DMS53 treated with DMSO at 0.1 percent for 48 hours (cell line): ENCODE data around the gene NMT1.
A peak's percentile ranks its signal among the peaks of the same experiment; 100 is the strongest.

Experiments used
- DNase-seq: peaks from one replicate; lab custom pipeline; 2025; ENCODE audit not compliant: unreplicated experiment; lab: John Stamatoyannopoulos, UW

The NMT1 gene

DNA sequence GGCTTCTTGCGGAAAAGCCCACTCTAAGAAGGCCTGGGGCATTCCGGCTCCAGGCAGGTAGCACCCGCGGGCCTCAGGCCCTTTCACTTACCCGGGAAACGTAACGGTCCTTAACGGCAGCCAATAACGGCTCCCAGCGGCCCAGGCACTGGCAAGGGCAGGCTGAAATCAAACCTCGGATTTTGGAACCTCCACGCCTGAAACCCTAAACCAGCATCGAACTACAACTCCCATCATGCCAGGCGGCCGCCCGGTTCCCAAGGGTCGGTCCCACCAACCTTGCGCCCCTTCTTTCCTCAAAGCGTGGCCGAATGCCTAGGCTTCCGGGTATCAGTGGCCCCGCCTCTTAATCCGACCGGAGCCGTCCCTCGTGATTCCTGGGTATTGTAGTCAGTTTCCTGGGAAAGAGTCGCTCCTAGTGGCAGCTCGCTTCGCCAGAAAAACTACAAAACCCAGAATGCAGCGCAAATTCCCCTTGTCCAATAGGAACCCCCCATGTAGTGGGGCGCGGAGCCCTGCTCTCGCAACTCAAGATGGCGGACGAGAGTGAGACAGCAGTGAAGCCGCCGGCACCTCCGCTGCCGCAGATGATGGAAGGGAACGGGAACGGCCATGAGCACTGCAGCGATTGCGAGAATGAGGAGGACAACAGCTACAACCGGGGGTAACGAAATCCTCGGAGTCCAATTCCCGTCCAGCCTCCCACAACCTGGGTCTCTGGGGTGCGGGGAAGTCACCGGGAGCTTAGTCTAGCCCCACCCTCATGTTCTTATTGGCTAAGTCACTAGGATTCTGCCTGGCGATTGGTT, at the start of gene NMT1:
Gene NMT1 (plus strand): TSS at position 521 of the 809 bp plus-strand sequence. CDS start 13 bp downstream, at position 534.
- peak; percentile 99 for DNase-seq

DNA sequence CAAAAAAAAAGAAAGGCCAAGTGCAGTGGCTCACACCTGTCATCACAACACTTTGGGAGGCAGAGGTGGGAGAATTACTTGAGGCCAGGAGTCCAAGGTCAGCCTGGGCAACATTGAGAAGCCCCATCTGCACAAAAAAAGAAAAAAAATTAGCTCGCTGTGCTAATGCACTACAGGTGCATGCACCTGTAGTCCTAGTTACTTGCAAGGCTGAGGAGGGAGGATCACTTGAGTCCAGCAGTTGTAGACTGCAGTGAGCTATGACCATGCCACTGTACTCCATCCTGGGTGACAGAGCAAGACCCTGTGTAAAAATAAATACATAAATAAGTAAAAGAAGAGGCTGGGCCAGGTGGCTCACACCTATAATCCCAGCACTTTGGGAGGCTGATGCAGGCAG, 49.4 kb upstream of the NMT1 start:
- no peak for DNase-seq

DNA sequence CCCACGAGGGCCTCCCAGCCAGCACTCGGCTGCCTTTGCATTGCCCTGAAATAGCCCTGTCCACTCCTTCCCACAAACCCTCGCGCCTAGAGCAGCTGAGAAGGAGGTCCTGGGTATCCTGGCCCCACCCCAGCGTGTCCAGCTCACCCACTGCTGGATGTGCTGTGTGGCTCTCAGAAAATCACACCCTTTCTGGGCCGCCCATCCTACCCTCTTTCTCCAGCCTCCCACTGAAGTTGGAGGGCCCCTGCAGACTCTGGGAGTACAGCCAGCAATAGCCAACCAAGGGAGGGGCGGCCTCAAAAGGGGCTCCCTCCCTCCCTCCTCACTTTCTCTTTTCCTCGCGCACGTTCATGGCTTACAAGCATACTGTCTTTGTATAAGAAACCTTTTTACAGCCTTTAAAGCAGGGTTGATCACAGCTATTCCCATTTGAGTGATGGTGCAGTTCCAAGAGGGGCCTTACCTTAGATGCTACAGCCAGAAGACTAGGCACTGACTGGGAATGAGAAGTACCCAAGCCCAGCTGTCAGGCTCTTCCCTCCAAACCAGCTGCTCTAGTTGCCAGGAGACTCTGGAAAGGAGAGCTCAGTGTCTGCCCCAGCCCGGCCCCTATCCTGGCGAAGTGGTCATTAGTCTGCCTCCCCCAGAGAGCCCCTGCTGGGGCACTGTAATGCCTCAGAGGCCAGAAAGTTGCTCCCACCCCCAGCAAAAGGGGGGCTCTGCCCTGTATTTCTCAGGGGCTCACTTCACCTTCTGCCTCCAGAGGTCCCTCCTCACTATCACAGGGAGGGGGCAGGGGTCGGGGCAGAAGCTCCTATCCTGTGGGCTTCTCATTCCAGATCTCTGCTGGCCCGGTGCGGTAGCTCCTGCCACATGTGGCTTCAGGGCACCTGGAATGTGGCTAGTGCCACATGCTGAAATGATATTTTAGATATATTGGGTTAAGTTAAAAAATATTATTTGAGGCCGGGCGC, 47.8 kb upstream of the NMT1 start:
- DNase-seq = no peak

DNA sequence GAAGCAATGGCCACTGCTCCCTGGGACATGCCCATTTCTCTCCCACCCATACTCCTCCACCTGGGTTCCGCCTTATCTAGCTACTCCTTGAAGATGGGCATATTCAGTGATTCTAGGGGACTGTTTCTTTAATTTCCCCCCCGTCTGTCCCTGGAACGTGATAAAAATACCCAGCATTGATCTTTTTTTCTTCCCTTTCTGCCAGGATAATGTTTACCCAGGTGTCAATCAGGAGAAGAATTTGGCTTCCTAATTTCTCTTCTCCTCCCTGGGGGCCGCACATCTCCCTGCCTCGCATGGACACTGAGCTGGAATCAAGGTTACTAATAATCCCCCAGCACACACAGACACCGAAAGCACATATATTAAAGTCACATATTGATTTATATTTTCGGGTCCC, 44.9 kb upstream of the NMT1 start:
- no peak for DNase-seq

DNA sequence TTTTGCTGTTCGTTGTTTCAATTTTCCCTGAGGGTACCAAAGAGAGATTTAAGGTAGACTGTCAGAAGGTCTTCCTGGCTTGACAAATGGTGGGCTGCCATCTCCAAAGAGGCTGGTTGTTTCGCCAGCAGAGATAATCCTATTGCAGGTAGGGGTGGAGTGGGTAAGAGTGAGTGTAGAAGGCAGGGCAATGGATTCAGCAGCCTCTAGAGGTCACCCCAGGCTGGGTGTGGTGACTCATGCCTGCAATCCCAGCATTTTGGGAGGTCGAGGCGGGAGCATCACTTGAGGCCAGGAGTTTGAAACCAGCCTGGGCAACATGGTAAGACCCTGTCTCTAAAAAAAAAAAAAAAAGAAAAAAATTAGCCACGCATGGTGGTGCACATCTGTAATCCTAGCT, 44.3 kb upstream of the NMT1 start:
- DNase-seq = no peak

DNA sequence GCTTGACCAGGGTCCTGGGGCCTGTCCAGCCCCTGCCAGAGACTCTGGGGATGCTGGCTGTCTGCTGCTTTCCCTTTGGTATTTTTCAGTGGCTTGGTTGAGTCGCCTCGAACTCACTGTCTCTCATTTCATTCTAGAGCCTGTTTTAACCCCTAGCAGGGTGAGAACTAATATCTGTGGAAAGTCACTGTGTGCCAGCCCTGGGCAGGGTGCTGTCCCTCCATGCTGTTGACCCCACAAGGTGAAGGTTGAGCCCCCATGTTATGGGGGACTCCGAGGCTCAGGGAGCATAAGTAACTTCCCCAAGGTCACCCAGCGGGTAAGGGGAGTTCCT, 42.6 kb upstream of the NMT1 start:
- DNase-seq = no peak

DNA sequence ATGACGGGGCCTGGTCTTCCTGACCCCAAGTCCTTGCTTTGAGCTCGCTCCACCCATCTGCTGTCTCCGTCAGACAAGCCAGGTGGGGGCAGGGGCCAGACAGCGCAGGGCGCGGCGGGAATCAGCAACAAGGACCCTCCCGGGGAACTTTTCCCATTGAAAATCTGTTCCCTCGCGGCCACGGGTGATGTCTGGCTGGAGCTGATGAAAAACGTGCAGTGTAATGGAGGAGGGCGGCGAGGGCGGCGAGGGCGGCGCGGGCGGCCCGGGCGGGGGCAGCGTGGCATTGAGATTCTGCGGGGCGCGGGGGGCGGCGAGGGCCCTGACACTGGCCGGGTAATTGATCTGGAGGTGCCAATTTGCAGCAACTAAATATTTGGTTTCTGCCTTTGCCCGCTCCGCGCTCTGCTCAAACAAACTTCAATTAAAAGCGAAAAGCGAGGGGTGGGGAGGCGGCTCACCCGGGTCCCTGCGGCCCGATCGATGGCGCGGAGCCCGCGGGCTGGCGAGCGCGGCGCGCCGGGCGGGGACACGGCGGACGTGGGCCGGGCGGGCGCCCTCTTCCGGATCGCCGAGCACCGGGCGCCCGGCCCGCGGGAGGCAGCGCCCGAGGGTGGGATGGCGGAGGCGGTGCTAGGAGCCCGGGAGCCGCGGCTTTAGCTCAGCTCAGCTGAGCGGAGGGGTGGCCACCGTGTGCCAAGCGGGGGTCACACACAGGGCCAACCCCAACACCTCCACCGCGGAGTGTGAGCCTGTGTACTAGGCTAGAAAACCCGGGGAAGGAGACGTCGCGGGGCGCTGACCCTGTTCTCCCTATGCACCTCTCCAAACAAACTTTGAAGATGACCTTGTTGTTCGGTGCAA, 42.0 kb upstream of the NMT1 start:
- peak; percentile 58 for DNase-seq

DNA sequence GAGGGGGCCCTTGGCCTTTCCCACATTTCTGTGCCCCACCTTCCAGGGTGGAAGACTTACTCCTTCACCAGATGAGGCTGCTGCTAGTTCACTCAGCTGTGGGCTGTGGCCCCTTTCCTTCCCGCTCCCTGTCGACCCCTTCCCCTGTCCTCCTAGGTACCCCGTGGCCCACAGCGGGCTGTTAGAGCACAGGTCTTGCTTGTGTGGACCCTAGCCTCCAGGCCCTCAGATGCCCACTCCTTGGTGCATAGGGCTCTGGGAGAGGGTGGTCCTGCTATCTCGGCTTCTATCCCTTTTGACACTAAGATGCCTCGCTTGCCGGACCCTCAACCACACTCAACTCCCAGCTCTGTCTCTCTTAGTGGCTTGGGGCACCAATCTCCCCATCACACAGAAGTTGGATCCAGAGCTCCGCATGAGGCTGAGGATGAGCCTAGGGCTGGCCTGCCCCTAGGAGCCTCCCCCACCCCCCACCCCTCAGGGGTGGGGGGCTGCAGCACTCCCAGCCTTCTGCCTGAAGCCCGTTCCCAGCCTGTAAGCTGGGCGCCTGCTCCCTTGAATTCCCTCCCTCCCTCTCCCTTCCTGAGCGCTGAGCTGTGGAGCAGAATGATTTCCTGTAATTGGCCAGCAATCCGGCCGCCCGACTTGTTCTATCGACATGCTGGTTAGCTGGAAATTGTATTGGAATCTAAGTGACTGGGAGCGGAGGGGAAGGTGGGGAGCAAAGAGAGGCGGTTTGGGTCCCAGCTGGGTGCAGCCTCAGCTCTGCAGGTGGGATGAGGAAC, 40.6 kb upstream of the NMT1 start:
- peak; percentile 25 for DNase-seq

DNA sequence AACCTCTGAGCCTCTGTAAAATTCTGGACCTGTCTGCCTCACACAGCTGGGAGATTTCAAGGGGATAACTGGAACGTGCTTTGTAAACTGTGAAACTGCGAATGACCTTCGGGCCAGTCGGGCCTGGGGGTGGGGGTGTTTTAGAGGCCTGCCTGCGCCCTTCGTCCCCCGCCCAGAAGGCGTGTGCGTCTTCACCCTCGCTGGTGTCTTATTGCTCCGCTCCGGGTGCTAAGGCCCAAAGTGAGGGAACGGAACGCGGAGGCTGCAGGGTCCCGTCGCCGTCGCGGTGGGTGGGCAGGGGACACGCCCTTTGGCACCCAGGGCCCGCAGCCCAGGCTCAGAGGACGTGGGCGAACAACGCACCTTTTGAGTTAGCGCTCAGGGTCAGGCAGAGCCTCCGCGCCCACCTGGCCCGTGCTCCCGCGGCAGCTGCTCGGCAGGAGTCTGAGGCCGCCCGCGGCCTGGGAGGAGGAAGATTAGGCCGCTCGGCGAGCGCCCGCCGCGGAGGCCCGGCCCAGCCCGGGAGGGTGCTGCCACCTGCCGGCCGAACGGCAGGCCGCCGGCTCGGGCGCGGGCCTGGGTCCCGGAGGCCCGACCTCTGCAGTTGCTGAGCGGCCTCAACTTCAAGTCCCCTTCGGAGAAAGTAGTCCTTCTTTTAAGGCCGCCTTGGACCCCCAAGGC, 39.4 kb upstream of the NMT1 start:
- peak; percentile 51 for DNase-seq

DNA sequence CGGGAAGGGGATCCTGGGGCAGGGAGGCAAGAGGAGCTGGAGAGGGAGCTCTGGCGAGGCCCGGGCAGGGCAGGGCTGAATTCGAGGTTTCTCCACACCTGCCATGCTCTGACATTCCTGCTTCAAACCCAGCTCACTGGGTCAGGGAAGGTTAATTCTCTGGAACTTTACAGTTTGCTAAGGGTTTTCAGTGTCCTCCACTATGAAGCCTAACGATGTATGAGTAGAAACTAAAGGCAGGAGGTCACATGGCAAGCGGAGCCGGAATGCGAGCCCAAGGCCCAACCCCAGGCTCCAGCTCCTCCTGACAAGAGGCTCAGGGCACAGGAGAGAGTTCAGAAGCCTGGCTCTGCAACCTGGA, 38.8 kb upstream of the NMT1 start:
- DNase-seq = no peak

DNA sequence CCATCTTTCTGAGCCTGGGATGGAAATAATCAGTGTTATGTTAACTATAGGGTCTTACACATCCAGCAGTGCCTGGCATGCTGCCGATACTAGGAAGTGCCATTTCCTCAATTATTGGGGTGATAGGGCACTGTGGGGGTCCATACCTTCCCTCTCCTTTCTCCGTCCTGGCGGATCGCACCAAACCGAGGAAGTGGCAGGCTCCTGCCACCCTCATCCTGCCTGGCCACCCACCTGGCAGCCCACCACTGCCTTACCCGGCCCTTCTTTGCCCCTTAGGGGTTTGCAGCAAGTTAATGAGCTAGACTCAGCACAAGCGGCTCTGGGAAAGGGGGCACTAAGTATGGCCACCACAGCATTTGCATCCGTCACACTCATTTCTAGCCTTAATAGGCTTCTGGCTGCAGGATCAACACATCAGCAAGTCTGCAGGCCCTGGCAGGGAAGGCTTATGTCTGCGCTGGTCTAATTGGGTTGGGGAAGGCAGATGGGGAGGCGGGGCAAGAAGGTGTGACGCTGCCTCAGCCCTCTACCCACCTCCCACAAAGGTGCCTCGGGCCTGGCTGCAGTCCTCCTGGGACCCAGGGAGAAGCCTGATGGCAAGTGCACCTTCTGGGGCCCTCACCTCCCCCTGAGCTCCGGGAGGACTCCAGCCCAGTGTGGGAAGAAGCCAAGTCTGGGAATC, 38.3 kb upstream of the NMT1 start:
- no peak for DNase-seq

DNA sequence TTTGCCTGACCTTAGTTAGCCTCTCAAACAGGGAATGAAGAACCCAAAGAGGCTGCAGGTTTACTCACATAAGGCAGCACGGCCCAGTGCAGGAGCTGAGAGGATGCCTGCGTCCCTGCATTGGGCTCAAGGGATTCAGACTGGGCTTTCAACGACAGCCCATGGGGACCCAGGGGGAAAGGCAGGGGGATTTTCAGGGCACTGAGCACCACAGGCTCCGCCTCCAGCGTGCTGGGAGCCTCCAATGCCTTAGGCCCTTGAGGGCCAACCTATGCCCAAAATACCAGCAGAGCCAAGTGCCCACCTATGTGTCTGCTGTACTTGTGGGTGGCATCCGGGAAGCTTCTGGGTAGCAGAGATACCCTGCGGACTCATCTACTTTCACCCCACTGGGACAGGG, 32.0 kb upstream of the NMT1 start:
- no peak for DNase-seq

DNA sequence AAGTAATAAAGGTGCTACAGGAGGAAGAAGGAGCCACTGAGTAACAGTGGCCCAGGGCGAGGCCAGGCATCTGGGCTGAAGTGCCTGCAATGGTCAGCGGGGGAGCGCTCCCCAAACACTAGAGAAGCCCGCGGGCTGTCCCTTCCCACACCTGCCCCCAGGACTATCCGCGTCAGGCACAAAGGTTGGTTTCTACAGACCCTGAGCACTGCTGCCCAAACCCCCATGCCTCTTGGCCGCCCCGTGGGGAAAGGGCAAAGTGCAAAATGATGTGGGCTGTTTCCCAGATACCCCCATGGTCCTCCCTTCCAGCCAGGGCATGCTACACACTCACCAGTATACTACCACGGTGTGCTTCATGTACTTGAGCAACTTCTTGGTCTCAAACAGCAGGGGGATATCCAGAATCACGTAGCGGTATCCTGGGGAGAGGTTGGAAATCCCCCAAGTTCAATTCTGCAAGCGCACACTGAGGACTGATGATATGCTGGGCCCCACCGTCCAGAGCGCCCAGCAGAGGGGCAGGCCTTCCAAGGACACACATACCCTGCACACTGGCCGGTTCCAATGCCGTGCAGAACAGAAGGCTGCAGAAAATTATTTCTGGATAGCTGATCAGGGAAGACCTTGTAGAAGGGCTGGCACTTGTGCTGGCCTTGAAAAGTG, 31.2 kb upstream of the NMT1 start:
- DNase-seq = no peak

DNA sequence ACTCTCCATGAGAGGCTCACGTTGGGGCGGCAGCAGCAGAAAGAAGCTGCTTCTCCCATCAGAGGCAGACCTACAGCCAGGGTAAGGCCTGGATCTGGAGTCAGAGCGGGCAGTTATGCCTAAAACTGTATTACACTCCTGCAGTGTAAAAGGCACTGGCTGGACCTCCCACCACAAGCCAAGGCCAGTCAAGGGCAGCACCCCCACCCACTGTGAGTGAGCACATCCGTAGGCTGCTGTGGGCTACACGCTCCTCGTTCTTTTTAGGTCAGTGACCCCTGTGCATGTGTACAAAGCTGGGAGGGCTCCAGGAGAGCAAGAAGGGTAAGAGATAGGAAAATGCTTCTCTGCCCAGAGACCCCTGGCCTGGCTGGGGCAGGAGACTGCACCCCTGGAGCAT, 30.4 kb upstream of the NMT1 start:
- no peak for DNase-seq

DNA sequence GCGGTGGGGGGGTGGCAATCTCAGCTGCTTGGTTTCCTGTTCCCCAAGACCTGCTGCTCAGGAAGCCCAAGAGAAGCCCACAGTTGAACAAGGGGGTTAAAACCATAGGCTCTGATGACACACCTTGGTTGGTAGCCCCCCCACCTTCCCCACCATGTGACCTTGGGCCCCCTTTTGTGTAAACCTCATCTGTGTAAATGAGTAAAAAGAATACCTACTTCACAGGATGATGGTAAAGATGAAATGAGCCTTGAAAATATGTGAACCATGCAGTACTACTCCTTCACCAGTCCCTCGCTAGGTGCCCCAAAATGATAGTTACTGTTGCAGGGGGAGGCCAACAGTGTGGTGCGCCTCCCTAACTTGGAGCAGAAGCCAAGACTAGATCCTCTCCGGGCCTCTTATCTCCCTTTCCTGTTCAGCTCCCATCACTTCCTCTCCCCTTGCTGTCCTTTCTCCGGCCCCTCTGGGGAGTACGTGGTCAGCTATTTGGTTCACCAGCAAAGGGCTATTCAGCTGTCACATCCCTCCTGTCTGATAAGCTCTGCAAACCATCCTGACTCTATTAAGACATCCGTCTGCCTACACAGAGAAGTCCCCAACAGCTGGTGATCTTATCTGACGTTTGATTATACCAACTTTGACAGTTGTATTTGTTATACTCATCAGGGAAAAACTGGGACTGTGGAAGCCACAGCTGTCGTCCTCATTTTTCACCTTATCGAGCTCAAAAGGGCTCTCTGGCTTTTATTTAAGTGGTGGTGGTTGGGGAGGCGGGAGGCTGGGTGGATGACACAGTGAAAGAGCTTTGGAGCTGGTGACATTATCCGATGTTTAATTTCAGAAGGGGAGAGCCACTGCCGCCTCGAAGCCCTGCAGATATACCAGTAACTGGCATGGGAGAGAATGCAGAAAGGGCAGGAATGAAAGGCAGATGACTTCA, 29.6 kb upstream of the NMT1 start:
- no peak for DNase-seq

DNA sequence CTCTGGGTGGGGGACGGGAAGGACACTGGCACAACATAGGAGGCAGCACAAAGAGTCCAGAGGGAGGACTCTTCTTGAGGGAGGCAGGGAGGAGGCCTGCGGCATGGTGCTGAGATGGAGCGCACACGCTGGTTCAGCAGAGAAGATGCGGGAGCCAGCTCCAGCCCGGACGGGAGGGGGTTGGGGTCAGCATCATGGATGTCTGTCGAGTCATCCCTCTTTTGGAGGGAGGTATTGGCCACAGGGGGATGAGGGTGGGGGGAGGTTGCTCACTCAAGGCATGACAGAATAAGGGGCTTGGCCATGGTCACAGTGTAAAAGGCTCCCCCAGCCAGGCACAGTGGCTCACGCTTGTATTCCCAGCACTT, 29.0 kb upstream of the NMT1 start:
- DNase-seq = no peak

DNA sequence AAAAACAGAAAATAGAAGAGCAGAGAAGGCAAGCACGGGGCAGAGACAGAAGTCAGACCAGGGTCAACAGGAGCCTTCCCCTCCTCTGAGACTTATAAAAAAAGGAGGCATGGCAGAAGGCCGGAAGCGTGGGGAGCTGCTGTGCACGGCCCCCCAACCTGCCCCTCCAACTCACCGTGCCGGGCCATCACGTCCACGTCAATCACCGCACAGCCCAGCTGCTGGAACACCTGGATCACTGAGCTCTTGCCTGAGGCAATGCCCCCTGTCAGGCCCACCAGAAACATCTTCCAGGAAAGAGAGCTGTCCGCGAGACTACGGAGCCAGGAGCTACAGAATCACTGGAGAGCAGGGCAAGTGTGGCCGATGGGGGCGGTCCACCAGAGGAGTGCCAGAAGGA, 26.5 kb upstream of the NMT1 start:
- no peak for DNase-seq

DNA sequence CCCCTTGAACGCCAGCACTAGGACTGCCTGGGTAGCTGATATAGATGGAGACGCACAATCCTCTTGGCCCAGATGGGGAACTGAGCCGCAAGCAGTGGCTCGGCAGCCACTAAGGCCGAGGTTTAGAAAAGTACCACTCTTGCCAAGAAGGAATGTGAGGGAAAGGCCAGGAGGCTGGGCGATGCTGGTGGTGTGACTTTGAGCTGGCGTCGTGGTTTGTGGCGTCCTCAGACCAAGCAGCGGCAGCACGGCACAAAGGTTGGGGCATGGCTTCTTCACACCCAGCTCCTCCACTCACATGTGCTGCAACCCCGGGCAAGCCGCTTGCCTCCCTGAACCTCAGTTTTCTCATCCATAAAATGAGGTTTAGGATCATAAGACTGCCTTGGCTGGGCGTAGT, 25.3 kb upstream of the NMT1 start:
- no peak for DNase-seq
